Choroid plexus epithelial cell (primary cell): ENCODE results near the gene AMOT.
A peak's percentile ranks its signal among the peaks of the same experiment; 100 is the strongest.

Experiments used
- DNase-seq: peaks from one replicate; pipeline ENCODE4 v3.0.0-alpha.2; 2010; ENCODE audit warnings: low read depth
- H3K4me3 ChIP-seq: 2 replicates; pipeline ENCODE4 v1.5.1; 2011; ENCODE audit warnings: low read depth, mild to moderate bottlenecking, control low read depth, low read length, moderate library complexity
- TF ChIP-seq, protein P1 (sequence below): conservative IDR thresholded peaks from 2 replicates; pipeline ENCODE4 v1.5.1; 2011; ENCODE audit warnings: low read depth, mild to moderate bottlenecking, control low read depth, inconsistent platforms, low read length, moderate library complexity

AMOT gene

GRCh38 chrX:112819008-112819640, 21.5 kb downstream of the AMOT start:
- TF ChIP-seq, protein P1, sequence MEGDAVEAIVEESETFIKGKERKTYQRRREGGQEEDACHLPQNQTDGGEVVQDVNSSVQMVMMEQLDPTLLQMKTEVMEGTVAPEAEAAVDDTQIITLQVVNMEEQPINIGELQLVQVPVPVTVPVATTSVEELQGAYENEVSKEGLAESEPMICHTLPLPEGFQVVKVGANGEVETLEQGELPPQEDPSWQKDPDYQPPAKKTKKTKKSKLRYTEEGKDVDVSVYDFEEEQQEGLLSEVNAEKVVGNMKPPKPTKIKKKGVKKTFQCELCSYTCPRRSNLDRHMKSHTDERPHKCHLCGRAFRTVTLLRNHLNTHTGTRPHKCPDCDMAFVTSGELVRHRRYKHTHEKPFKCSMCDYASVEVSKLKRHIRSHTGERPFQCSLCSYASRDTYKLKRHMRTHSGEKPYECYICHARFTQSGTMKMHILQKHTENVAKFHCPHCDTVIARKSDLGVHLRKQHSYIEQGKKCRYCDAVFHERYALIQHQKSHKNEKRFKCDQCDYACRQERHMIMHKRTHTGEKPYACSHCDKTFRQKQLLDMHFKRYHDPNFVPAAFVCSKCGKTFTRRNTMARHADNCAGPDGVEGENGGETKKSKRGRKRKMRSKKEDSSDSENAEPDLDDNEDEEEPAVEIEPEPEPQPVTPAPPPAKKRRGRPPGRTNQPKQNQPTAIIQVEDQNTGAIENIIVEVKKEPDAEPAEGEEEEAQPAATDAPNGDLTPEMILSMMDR = no peak
- H3K4me3 ChIP-seq = no peak overlapping the region
- DNase-seq = peak; percentile 44

DNA sequence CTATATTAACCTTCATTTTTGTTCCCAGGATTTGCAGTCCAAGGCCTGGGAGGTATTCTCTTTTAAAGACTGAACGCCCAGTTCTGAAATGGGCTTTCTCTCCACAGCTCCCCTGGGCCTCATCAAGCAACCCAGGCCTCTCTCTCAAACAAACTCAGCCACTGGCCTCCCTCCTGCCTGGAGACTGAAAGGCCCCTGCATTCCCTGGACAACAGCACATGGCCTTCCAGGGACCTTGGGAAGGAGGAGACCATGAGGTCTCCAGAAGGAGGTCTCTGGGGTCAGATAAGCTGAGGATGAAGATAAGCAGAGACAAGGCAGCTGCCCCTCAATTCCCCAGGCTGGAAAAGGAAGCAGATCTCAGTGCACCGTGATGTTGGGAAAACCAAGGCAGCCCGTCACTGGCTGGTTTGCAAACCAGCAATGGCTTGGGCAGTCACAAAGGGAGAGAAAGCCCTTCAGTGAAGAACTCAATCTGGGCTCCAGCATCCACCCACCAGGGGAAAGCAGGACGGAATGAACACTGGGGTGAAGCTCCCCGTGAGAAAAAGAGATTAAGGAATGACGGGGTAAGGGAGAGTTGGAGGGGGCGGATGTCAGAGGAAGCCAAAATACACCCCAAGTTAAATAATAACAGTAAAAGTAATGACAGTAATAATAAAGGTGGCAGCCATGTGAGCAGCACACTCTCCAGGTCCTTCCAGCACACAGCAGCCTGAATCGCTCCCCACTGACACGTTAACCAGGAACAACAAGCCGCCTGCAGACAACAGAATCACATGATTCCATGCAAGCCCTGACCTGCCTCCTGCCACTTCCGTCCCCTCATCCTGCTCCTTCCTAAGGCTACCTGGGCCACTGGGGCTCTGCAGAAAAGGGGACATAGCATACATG, 22.3 kb downstream of the AMOT start:
- no peak for DNase-seq
- TF ChIP-seq, protein P1 = no peak
- no peak overlapping the region for H3K4me3 ChIP-seq

DNA sequence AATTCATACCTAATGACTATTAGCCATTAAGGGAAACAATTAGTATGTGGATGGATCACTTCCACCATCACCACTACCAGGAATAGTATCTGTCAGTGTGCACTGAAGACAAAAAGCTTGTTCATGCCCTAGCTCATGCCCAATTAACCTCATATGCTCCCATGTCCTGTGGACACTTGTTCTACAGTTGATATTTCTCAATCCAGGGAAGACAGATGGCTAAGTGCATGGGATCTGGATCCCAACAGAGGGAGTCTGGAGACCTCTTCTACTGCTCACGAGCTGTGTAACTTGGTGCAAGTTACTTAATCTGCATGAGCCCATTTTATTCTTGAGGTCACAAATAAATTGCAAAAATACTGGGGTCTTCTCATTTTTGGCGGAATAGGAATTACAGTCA, 23.7 kb downstream of the AMOT start:
- no peak overlapping the region for H3K4me3 ChIP-seq
- no peak for DNase-seq
- TF ChIP-seq, protein P1 = no peak

DNA sequence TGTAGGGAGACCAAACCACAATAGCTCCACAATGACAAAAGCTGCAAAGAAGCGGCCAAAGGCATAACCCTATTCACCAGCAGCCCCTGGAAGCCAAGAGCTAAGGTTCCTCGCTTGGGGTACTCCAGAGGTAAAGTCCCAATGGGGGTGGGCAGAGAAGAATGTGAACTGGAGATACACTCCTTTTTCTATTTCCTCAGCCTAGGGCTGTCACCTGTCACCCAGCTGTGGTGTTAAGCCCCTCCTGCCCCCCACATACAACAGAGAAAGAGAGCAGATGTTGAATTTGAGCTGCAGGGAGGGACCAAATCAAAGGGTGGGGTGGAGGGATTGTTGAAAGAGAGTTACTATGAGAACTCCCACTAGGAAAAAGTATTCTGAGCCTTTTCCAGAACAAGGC, 26.1 kb downstream of the AMOT start:
- H3K4me3 ChIP-seq = no peak overlapping the region
- DNase-seq = no peak
- TF ChIP-seq, protein P1 = no peak

GRCh38 chrX:112812741-112813140, 27.9 kb downstream of the AMOT start:
- H3K4me3 ChIP-seq = no peak overlapping the region
- no peak for DNase-seq
- TF ChIP-seq, protein P1 = no peak

GRCh38 chrX:112808651-112809195, 31.9 kb downstream of the AMOT start:
- no peak for DNase-seq
- H3K4me3 ChIP-seq = no peak overlapping the region
- TF ChIP-seq, protein P1 = no peak
